Breast epithelium (tissue), 4 donors: ENCODE results near the gene INO80E. TPM values are rescaled to one million over a fixed set of nuclear protein-coding genes. Genes with fewer than 3 reads are reported as not detected.
A peak's percentile ranks its signal among the peaks of the same experiment; 100 is the strongest.

ENCODE experiments used
- DNase-seq, 2 donors: peaks; one replicate each; pipeline ENCODE4 v3.0.0-alpha.2; 2019; ENCODE audit warnings: low spot score in 2 of 2
- H3K27ac ChIP-seq, 2 donors: fragments of 200-600 bp; sonication (generic) in 1 of 2; one replicate each; pipeline ENCODE4 v1.5.1; 2016 to 2019; ENCODE audit warnings: mild to moderate bottlenecking in 1 of 2
- H3K27me3 ChIP-seq, 2 donors: fragments of 200-600 bp; sonication (generic) in 1 of 2; one replicate each; pipeline versions ENCODE4 v1.5.1 to v1.6.0; 2017 to 2019; ENCODE audit warnings: control low read depth in 1 of 2, mild to moderate bottlenecking in 1 of 2
- H3K36me3 ChIP-seq: fragments of 200-600 bp; one replicate; pipeline ENCODE4 v1.5.1; 2019
- H3K4me1 ChIP-seq, 2 donors: fragments of 200-600 bp; sonication (generic); one replicate each; pipeline ENCODE4 v1.5.1; 2016 to 2019; ENCODE audit warnings: control low read depth in 1 of 2
- H3K4me3 ChIP-seq, 3 donors: fragments of 200-600 bp; sonication (generic); 1 replicate in 2 of 3; 2 replicates in 1 of 3; pipeline ENCODE4 v1.5.1; 2016 to 2019; ENCODE audit warnings: mild to moderate bottlenecking in 3 of 3, moderate library complexity in 2 of 3
- H3K9me3 ChIP-seq, 2 donors: fragments of 200-600 bp; sonication (generic) in 1 of 2; one replicate each; pipeline ENCODE4 v1.5.1; 2016 to 2019; ENCODE audit warnings: control low read depth in 1 of 2
- POLR2A ChIP-seq: fragments of 450-650 bp; IDR thresholded peaks from one replicate; pipeline ENCODE4 v1.6.1; 2016; ENCODE audit warnings: antibody characterized with exemption, mild to moderate bottlenecking, moderate library complexity
- POLR2AphosphoS5 ChIP-seq, 3 donors: sonication (generic); formaldehyde crosslinking; IDR thresholded peaks; one replicate each; pipeline ENCODE4 v1.6.1; 2017; ENCODE audit warnings: antibody characterized with exemption in 3 of 3
- intact Hi-C: fragments of 100-400 bp; cut with DNase I; formaldehyde crosslinking; loops from one replicate; pipeline ENCODE4 v1.15.1; 2023; ENCODE audit warnings: low total_unique reads
- total RNA-seq, 3 donors: library from RNA; depleted of rRNA; stranded (reverse); fragments of >200 nt; gene quantifications; one replicate each; pipeline ENCODE4 v1.1.0, GENCODE V29; 2016
- TF ChIP-seq, protein P1 (sequence below), 3 donors: fragments of 450-650 bp; IDR thresholded peaks; one replicate each; pipeline ENCODE4 v1.5.1; 2016 to 2017; ENCODE audit warnings: antibody characterized with exemption in 3 of 3, mild to moderate bottlenecking in 3 of 3, moderate library complexity in 3 of 3

INO80E gene
- total RNA-seq, 3 donors from 2014 or later: 31.8 to 39.7 (median 38.6) TPM

DNA sequence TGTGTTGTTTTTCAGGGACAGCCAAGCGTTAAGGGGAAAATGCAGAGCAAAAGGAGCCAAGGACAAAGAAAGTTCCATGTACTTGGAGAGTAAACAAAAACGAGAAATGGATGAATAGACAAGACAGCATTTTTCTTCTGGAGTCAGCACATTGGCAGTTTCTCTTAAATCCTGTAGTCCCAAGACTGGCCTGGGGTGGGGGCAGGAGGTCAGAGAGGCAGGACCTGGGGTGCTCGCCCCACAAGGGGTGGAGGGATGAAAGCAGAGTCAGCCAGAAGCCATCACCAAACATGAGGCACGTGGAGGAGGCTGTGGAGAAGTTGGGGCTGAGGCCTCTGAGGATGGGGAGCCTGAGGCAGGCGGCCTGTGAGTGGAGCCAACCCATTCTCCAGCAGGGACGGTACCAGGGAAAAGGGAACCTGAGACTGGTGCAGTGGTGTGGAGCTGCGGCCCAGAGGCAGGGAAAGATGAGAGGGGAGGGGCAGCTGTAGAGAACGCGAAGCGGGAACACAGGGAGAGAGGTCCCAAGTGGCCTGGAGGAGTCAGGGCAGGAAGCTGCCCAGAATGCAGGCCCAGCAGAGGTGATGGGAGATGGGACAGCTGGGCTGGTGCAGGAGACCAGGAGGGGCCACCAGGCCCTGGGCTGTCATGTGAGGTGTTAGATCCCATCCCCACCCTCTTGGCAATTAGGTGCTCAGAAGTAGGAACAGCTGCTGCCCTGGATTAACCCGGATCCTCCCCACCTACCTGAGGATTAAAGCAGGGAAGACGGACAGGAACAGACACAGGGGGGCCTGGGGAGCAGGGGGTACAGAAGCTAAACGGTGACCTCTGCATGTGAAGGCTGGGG, 31.8 kb downstream of the INO80E start:
- H3K9me3 ChIP-seq: no peaks in the 10 kb centered on the region
- TF ChIP-seq, protein P1, sequence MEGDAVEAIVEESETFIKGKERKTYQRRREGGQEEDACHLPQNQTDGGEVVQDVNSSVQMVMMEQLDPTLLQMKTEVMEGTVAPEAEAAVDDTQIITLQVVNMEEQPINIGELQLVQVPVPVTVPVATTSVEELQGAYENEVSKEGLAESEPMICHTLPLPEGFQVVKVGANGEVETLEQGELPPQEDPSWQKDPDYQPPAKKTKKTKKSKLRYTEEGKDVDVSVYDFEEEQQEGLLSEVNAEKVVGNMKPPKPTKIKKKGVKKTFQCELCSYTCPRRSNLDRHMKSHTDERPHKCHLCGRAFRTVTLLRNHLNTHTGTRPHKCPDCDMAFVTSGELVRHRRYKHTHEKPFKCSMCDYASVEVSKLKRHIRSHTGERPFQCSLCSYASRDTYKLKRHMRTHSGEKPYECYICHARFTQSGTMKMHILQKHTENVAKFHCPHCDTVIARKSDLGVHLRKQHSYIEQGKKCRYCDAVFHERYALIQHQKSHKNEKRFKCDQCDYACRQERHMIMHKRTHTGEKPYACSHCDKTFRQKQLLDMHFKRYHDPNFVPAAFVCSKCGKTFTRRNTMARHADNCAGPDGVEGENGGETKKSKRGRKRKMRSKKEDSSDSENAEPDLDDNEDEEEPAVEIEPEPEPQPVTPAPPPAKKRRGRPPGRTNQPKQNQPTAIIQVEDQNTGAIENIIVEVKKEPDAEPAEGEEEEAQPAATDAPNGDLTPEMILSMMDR (IDR thresholded peaks at IDR 0.05): no peak
- TF ChIP-seq POLR2AphosphoS5 (IDR thresholded peaks at IDR 0.05): no peak
- no peak for TF ChIP-seq POLR2A
- H3K4me3 ChIP-seq: no peak overlapping the region
- no peaks in the 10 kb centered on the region for H3K4me1 ChIP-seq
- H3K27me3 ChIP-seq: peaks cover 14 to 65% of the 10 kb centered on the region in 2 donors
- no peak for DNase-seq
- no peak overlapping the region for H3K27ac ChIP-seq
- intact Hi-C loops: no loop called here
- no peaks in the 10 kb centered on the region for H3K36me3 ChIP-seq

DNA sequence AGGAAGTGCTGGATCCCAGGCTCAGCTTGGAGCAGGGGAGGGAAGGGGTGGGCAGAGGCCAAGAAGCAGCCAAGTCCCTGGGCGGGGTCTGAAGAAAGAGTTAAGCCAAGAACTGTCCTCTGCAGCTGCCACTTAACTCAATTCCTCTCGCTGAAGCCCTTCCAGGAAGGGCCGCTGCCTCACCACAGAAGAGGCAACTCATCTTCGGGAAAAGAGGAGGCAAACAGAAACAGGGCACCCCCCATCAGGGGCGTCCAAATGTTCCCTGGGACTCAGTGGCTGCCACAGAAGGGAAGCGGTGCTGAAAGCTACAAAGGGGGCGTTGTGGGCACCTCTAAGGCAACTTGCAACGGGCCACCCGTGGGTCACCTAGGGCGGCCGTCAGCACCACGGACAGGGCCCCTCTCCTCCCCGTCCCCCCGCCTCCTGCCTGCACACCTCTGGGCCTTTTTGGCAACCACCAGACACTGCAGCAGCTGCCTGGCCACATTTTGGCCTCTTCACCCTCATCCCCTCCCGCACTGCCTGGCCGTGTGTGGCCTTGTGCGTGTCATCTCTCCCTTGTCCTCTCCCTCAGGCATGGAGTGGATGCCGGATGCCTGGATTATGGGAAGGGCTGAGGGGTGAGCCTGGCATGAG, 32.5 kb downstream of the INO80E start:
- Histone ChIP-seq H3K4me1 (no peaks in the 10 kb centered on the region), H3K36me3 (no peaks in the 10 kb centered on the region), H3K27ac (no peak overlapping the region), H3K4me3 (no peak overlapping the region), H3K9me3 (no peaks in the 10 kb centered on the region), H3K27me3 (peaks cover 14 to 73% of the 10 kb centered on the region in 2 donors)
- TF ChIP-seq POLR2AphosphoS5 (IDR thresholded peaks at IDR 0.05): no peak
- TF ChIP-seq POLR2A: no peak
- TF ChIP-seq, protein P1 (IDR thresholded peaks at IDR 0.05): no peak
- intact Hi-C loops: no loop called here
- DNase-seq: no peak

DNA sequence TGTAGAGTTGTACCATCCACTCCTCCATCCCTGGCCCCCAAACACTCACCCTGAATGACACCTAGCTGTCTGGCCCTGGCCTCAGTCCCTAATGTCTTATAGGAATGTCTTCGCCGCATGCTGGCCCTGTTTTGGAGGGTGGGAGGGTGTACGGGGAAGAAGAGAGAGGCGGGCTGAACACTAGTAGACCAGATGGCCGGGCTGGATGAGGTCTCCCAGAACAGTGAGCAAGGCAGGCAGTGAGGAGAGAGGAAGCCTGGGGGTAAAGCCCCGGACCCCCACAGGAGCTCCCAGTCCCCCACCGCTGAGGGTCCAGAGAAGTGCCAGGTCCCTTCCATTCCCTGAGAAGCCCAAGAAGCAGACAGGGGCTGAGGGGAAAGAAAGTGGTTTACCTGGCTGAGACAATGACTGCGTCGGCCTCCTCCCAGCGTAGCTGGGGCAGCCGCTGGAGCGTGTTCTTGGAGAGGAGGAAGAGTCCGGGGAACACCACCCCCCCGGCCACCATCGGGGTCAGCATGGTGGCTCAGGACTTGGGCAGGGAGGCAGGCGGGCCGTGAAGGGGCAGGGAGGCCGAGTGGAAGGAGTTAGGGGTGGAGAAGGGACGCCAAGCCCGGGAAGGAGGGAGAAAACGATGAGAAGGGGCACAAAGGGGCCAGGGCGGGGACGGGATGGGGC, 34.1 kb downstream of the INO80E start:
- H3K4me1 ChIP-seq: no peaks in the 10 kb centered on the region
- TF ChIP-seq POLR2AphosphoS5 (IDR thresholded peaks at IDR 0.05) (no peak), POLR2A (no peak)
- TF ChIP-seq, protein P1 (IDR thresholded peaks at IDR 0.05): no peak
- H3K27ac ChIP-seq: no peak overlapping the region
- no peak overlapping the region for H3K4me3 ChIP-seq
- no peaks in the 10 kb centered on the region for H3K36me3 ChIP-seq
- H3K9me3 ChIP-seq: no peaks in the 10 kb centered on the region
- H3K27me3 ChIP-seq: peaks cover 14 to 68% of the 10 kb centered on the region in 2 donors
- intact Hi-C loops: no loop called here
- no peak for DNase-seq

DNA sequence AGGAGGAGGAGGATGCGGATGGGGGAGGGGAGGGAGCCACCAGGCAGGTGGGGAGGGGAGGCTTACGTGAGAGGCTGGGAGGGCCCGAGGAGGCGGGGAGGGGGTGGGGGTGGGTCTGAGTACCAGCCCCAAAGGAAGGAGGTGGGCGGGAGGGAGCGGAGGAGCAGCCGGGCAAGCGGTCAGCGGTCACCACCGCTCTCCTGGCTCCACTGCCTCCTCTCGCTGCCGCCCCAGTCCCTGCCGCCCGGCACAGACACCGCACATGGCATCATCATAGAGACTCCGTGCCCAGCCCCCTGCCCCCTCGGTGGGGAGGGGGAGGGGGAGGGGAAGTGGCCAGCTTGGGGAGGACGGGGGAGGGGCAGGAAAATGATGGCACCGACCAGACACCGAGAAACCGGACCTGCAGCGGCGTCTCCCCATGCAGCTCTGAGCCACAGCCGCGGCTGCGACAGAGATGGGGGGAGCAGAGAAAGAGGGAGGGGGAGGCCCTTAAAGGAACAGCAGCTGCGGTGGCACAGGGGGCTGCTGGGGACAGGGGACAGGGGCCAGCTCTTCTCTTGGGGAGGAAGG, 34.9 kb downstream of the INO80E start, which contains the start of gene TLCD3B:
TSS of gene TLCD3B (minus strand) at position 431 of the 573 bp plus-strand sequence. CDS start 744 bp downstream, outside the sequence.
- no peaks in the 10 kb centered on the region for H3K4me1 ChIP-seq
- H3K27ac ChIP-seq: no peak within 1 kb of the TSS
- DNase-seq: no peak
- H3K4me3 ChIP-seq: peak within 1 kb of the TSS in 2 of 3 donors; percentile 26 to 52
- H3K36me3 ChIP-seq: no peaks in the 10 kb centered on the region
- H3K27me3 ChIP-seq: peaks cover 14 to 63% of the 10 kb centered on the region in 2 donors
- TF ChIP-seq POLR2AphosphoS5 (IDR thresholded peaks at IDR 0.05) (no peak), POLR2A (no peak)
- TF ChIP-seq, protein P1 (IDR thresholded peaks at IDR 0.05): no peak
- intact Hi-C loops: no loop called here
- no peaks in the 10 kb centered on the region for H3K9me3 ChIP-seq
